Anterior cingulate cortex (tissue), 58 donors: ENCODE results near the gene PLEKHM3.
"Not testable (repeated sequence)": the region's sequence is repeated elsewhere in the genome, so short reads cannot be mapped to it uniquely, and the experiment has no call there.

ENCODE experiments used
- DNase-seq, 58 donors: peaks; one replicate each; lab custom pipeline; 2025; lab: John Stamatoyannopoulos, UW

Gene PLEKHM3

DNA sequence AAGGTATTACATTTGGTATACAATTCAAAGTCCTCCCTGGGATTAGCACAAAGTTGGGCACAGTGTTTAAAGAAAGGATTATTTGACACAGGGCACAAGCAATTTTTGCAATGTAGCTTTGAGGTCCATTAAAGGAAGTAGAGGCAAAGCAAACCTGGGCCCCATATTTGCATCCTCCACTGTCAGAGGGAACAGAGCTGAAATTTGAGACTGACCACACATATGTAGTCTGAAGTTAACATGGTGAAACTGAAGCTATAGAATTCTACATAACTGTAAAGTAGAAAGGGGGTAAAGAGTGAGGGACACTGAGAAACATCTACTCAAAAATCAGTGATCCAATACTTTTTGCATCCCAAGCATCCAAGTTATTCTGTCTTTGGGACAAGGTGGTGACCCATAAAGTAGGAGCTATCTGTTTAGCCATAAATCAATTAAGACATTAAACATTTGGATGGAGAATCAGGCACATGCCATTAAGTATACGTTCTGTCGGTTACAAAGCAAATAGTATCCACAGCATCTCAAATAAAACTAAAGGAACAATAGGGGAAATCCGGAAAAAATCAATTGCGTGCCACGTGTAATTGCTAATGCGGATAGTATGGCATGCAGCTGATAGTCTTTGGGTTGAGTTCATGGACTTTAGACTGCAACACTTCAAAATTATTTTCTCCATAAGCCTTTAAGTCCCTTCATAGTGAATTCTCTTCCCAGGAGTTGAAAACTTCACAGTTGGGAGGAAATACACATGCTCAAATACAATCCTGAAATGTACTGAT lies 72.6 kb downstream of the PLEKHM3 start:
- no peak for DNase-seq

GRCh38 chr2:207951734-207952470 lies 73.4 kb downstream of the PLEKHM3 start:
- DNase-seq, result no peak

- no peak for DNase-seq
These were observed 74.6 kb downstream of the PLEKHM3 start for GRCh38 chr2:207950761-207951114.

DNA sequence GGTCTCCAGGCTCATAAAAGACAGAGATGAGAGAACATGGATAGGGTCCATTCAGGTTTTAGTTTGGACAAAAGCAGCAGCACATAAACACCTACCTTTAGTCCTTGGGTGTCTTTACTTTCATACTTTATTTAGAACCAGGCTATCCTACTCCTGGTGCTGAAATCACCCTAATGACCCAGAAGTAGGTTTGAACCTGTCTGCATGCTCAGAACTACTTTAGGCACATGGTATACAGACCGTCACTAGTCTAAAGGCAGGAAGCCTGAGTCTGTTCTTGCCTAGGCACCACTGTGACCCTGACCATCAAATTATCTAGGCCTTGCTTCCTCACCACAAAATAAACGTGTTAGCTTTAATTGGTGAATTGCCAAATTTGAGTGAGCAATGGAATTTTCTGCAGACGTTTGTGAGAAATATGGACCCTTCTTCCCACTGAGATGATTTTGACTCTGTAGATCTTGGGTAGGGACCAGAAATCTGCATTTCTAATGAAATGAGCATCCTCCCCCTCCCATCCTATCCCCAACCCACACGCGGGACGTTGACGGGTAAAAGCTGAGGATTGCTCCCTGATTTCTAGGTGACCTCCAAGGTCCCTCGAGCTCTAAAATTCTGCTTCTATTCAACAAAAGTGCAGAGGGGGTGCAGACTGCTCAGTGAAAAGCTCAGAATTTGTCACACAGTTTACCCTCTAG lies 75.1 kb downstream of the PLEKHM3 start:
- no peak for DNase-seq

- not testable (repeated sequence) for DNase-seq
These were observed 76.1 kb downstream of the PLEKHM3 start for GRCh38 chr2:207949245-207949644.

DNA sequence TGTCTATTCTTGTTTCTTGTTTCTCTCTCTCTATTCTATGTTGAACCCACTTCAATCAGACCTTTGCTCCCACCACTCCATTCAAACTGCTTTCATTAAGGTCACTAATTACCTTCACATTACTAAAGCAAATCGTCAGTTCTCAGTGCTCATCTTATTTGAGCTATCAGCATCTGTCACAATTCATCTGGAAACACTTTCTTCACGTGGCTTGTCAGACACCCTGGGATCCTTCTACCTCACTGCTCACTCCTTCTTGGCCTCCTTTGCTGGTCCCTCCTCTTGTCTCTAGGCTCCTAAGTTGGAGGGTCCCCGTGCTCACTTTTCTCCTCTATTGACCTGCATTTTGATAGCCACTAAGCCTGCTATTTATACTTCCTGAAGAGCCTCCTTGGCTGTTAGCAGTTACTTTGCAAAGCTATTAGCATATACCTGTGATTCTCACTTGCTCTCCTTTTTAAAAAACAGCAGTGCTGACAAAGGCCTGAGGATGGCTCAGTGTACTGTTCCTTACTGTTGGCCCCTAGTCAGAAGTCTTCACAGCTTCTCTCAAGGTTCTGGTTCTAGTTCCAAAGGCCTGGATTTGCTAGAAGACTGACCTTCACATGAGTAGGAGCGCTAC lies 80.2 kb downstream of the PLEKHM3 start:
- no peak for DNase-seq

GRCh38 chr2:207944334-207944733 lies 81.0 kb downstream of the PLEKHM3 start:
- no peak for DNase-seq

DNA sequence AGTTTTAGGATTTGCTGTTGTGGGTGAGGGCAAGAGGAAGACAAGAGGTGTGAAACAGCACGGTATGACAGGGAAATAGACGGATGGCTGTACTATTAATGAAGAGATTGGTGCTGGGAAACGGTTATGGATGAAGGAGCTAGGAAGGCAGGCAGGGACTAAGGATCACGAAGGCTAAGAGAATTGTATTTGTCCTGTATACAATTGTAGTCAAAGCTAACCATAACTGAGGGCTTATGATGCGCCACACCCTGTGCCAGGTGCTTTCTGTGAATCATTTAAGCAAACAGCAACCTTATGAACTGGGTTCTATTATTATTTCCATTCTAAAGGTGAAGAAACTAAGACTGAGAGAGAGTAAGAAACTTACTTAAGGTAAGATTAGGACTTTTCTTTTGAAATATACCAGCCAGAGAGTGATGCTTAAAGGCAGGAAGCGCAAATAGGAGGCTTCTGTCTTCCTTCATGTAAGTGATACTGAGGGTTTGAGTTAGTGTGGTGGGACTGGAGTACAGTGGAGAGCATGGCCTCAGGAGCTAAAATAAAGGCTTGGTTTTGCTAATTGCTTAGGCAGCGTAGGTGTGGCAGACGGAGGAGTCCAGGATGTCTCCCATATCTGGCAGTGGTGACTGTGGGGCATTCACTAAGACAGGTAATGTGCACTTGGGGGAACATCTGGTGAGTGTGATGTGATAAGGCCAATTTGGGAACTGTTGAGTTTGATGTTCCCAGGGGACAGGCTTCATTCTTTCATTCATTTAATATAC lies 85.8 kb downstream of the PLEKHM3 start:
- no peak for DNase-seq

DNA sequence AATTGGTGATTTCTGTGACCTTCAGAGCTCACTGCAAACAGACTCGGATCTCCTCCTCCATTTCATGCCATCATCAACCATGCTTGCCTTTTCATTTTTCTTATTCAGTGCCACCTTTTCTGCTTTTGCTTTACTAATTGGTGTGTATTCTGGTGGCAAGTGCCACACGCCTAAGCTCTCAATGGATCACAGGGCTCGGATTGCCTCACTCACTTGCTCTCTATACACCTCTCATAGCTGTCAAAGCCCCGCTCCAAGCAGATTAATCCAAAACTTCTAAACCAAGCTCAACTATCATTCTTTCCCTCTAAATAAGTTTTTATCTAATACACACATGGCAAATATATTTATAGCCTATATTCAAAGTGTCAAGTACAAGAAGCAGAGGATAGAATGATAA lies 86.4 kb downstream of the PLEKHM3 start:
- no peak for DNase-seq

GRCh38 chr2:207938415-207938814 lies 86.9 kb downstream of the PLEKHM3 start:
- DNase-seq, result no peak

DNA sequence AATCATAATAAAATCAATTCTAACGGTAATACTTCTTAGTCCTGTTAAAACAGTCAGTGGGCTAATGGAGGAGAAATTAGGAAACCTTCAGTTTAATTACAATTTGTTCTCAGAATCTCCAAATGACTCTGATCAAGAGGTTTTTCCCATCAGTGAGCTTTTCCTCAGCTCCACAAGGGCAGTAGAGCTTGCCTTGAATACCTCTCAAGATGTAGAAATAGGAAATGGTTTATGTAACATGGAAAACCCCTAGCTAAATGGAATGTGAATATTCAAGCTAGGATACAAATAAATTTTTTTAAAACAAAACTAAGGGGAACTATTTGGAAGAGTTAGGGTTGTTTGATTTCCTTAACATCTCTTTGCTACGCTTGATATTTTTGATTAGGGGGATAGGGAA lies 87.5 kb downstream of the PLEKHM3 start:
- no peak for DNase-seq

GRCh38 chr2:207937253-207937652 lies 88.1 kb downstream of the PLEKHM3 start:
- no peak for DNase-seq

GRCh38 chr2:207936380-207936779 lies 88.9 kb downstream of the PLEKHM3 start:
- DNase-seq, result no peak

DNA sequence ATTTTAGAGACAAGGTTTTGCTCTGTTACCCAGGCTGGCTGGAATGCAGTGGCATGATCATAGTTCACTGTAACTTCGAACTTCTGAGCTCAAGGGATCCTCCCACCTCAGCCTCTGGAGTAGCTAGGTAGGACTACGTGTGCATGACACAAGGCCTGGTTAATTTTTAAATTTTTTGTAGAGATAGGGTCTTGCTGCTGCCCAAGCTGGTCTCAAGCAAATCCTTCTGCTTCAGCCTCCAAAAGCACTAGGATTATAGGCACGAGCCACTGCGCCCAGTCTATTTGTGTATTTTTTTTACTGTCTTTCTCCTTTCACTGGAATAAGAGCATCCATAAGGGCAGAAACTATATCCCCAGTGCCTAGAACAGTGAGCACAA lies 89.3 kb downstream of the PLEKHM3 start:
- no peak for DNase-seq

GRCh38 chr2:207935121-207935990 lies 90.0 kb downstream of the PLEKHM3 start:
- peak in 2 of 58 donors; percentile 4 to 13 for DNase-seq

DNA sequence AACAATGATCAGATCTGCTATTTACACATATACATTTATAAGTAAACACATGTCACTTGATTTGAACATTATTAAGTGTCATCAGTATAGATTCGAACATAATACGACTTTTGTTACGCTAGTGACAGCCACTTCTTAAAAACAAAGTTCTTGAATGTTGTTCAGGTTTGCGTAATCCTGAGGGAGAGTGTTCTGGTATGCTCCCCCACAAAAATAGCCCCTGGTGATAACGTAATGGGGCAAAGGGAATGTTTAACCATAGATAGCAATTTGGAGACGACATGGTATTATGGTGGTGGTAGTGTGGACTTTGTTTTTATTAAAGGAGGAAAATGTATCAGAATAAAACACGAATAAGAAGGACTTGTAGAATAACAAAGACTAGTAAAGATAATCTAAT lies 90.6 kb downstream of the PLEKHM3 start:
- no peak for DNase-seq

GRCh38 chr2:207933396-207934065 lies 91.8 kb downstream of the PLEKHM3 start:
- peak in 2 of 58 donors; percentile 7 to 14 for DNase-seq

DNA sequence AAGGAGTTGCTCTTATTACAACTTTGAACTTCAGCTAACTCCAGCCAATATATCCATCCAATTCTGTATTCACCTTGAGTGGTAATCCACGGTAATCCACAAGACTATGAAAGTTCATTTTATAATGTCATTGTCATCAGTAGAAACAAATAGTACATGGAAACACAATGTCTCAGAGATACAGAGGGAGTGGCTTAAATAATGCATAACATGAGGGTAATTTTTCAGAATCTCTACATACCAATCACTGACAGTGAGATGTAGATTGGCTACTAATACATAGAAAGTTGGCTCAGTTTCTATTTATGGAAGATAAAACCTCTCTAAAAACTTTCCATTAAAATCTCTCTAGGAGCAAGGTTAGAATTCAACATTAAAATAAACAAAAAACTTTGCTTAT lies 93.2 kb downstream of the PLEKHM3 start:
- no peak for DNase-seq

DNA sequence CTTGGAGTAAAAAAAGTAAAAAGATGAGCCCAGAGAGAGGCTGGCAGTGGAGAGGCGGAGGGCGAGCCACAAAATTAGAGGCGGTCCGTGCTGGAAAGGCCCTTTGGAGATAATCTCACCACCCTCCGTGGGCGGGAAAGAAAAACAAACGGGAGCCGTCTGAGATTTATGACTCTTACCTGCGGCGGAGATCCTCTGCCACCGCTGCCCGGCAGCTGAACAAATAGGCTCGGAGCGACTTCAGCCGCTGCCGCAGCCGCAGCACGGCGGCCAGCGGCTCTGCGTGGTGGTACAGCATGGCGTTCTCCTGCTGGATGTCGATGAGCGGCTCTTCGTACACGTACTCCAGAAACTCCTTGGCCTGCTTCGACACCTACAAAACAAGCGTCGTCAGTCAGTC lies 94.6 kb downstream of the PLEKHM3 start:
- DNase-seq, result no peak
